IPS DF 19.7 (cell line): ENCODE results near the gene LHPP.
"Not testable (repeated sequence)": the region's sequence is repeated elsewhere in the genome, so short reads cannot be mapped to it uniquely, and the experiment has no call there.

Experiments used
- DNase-seq: peaks from one replicate; pipeline ENCODE4 v3.0.0-alpha.2; 2013; ENCODE audit warnings: low read depth, low spot score

LHPP gene

GRCh38 chr10:124569623-124570470, 108.2 kb downstream of the LHPP start:
- DNase-seq, result no peak

GRCh38 chr10:124570646-124571045, 109.0 kb downstream of the LHPP start:
- no peak for DNase-seq

- DNase-seq, result no peak
Observed at GRCh38 chr10:124572751-124573150, 111.1 kb downstream of the LHPP start.

- no peak for DNase-seq
Observed at GRCh38 chr10:124573726-124574455, 112.3 kb downstream of the LHPP start.

GRCh38 chr10:124574456-124575070, 112.9 kb downstream of the LHPP start:
- DNase-seq, result no peak

GRCh38 chr10:124575107-124576035, 113.7 kb downstream of the LHPP start:
- DNase-seq, result no peak

- no peak for DNase-seq
Observed at GRCh38 chr10:124576526-124577420, 115.2 kb downstream of the LHPP start.

- no peak for DNase-seq
Observed at GRCh38 chr10:124577651-124578050, 116.0 kb downstream of the LHPP start.

- DNase-seq, result no peak
Observed at GRCh38 chr10:124578231-124579010, 116.8 kb downstream of the LHPP start.

GRCh38 chr10:124579011-124579399, 117.4 kb downstream of the LHPP start:
- DNase-seq, result no peak

GRCh38 chr10:124586142-124586541, 124.5 kb downstream of the LHPP start:
- DNase-seq, result no peak

- no peak for DNase-seq
Observed at GRCh38 chr10:124587811-124588211, 126.2 kb downstream of the LHPP start.

GRCh38 chr10:124588341-124588735, 126.7 kb downstream of the LHPP start:
- DNase-seq, result not testable (repeated sequence)

GRCh38 chr10:124588736-124589490, 127.3 kb downstream of the LHPP start:
- no peak for DNase-seq

GRCh38 chr10:124589491-124590041, 127.9 kb downstream of the LHPP start:
- no peak for DNase-seq

GRCh38 chr10:124590216-124591122, 128.8 kb downstream of the LHPP start:
- no peak for DNase-seq

GRCh38 chr10:124591123-124591495, 129.5 kb downstream of the LHPP start:
- no peak for DNase-seq

- no peak for DNase-seq
Observed at GRCh38 chr10:124592101-124592500, 130.5 kb downstream of the LHPP start.
